SK-N-MC (cell line): ENCODE data around the gene KDM1B.

Experiments used
- DNase-seq: peaks from one replicate; pipeline ENCODE4 v3.0.0-alpha.2; 2011; ENCODE audit warnings: low read depth, low spot score
- H3K27ac ChIP-seq: fragments of 200-600 bp; sonication (generic); 2 replicates; pipeline ENCODE4 v1.5.1; 2016; ENCODE audit warnings: mixed run types
- H3K36me3 ChIP-seq: fragments of 200-600 bp; sonication (generic); 2 replicates; pipeline ENCODE4 v1.6.1; 2017; ENCODE audit warnings: antibody characterized with exemption, low read length, mixed read lengths; ENCODE audit not compliant: insufficient read depth
- H3K4me3 ChIP-seq: fragments of 200-600 bp; sonication (generic); 2 replicates; pipeline ENCODE4 v1.5.1; 2016
- H3K9ac ChIP-seq: fragments of 200-600 bp; sonication (generic); 2 replicates; pipeline ENCODE4 v1.8.0; 2017; ENCODE audit warnings: mixed run types, mixed read lengths; ENCODE audit not compliant: insufficient read length
- H3K9me3 ChIP-seq: fragments of 200-600 bp; sonication (generic); 2 replicates; pipeline ENCODE4 v1.6.1; 2017; ENCODE audit warnings: low read depth, mild to moderate bottlenecking, antibody characterized with exemption, low read length, moderate library complexity, mixed read lengths
- EZH2 ChIP-seq: fragments of 200-600 bp; sonication (generic); IDR thresholded peaks from one replicate; pipeline ENCODE4 v1.6.1; 2017; ENCODE audit warnings: antibody characterized with exemption
- FOXP2 ChIP-seq: optimal IDR thresholded peaks from 2 replicates; pipeline ENCODE3; 2011; ENCODE audit warnings: mild to moderate bottlenecking, moderate library complexity; ENCODE audit not compliant: insufficient read depth; ENCODE audit errors: extremely low read length, control extremely low read depth
- POLR2AphosphoS5 ChIP-seq: IDR thresholded peaks from 2 replicates; pipeline ENCODE4 v1.6.1; 2012; ENCODE audit warnings: mild to moderate bottlenecking, low read depth, low read length, borderline replicate concordance

Gene KDM1B

GRCh38 chr6:18209539-18210197 lies 54.4 kb downstream of the KDM1B start:
- DNase-seq = no peak

GRCh38 chr6:18210707-18211106 lies 55.5 kb downstream of the KDM1B start:
- Histone ChIP-seq H3K9ac (no peak overlapping the region), H3K36me3 (no peaks in the 10 kb centered on the region), H3K27ac (no peak overlapping the region), H3K4me3 (no peak overlapping the region), H3K9me3 (no peaks in the 10 kb centered on the region)
- no peak for DNase-seq
- TF ChIP-seq POLR2AphosphoS5 (no peak), EZH2 (no peak), FOXP2 (no peak)

More at GRCh38 chr6:18209539-18210197, 54.4 kb downstream of the KDM1B start:
- Histone ChIP-seq H3K9me3 (no peaks in the 10 kb centered on the region), H3K4me3 (no peak overlapping the region), H3K27ac (no peak overlapping the region), H3K36me3 (no peaks in the 10 kb centered on the region), H3K9ac (no peak overlapping the region)
- TF ChIP-seq FOXP2 (no peak), EZH2 (no peak), POLR2AphosphoS5 (no peak)

GRCh38 chr6:18211338-18211737 lies 56.1 kb downstream of the KDM1B start:
- TF ChIP-seq EZH2 = no peak
- no peak for TF ChIP-seq FOXP2
- no peak for TF ChIP-seq POLR2AphosphoS5
- H3K27ac ChIP-seq = no peak overlapping the region

GRCh38 chr6:18212231-18212630 lies 57.0 kb downstream of the KDM1B start:
- Histone ChIP-seq H3K4me3 (no peak overlapping the region), H3K9me3 (no peaks in the 10 kb centered on the region), H3K9ac (no peak overlapping the region), H3K36me3 (no peaks in the 10 kb centered on the region), H3K27ac (no peak overlapping the region)
- no peak for TF ChIP-seq POLR2AphosphoS5
- TF ChIP-seq EZH2 = no peak
- TF ChIP-seq FOXP2 = no peak
- DNase-seq = no peak

More at GRCh38 chr6:18211338-18211737, 56.1 kb downstream of the KDM1B start:
- no peak overlapping the region for H3K9ac ChIP-seq
- H3K36me3 ChIP-seq = no peaks in the 10 kb centered on the region
- DNase-seq = no peak
- no peaks in the 10 kb centered on the region for H3K9me3 ChIP-seq
- no peak overlapping the region for H3K4me3 ChIP-seq

DNA sequence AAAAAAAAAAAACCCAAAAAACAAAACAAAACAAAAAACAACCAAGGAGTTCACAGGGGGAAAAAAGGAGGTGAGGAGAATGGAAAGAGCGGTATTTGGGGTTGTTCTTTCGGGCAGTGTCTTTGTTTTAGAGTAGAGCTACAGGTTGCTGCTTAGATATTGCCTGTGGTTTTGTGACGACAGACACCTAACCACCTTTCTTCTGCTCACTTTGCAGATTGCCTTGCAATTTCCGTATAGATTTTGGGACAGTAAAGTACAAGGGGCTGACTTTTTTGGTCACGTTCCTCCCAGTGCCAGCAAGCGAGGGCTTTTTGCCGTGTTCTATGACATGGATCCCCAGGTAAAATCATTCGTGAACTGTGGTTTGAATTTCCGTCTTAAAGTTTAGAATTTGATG lies 58.2 kb downstream of the KDM1B start:
- Histone ChIP-seq H3K9me3 (no peaks in the 10 kb centered on the region), H3K36me3 (no peaks in the 10 kb centered on the region), H3K4me3 (no peak overlapping the region), H3K9ac (no peak overlapping the region), H3K27ac (no peak overlapping the region)
- no peak for DNase-seq
- no peak for TF ChIP-seq POLR2AphosphoS5
- no peak for TF ChIP-seq EZH2
- no peak for TF ChIP-seq FOXP2

- no peak overlapping the region for H3K27ac ChIP-seq
- H3K36me3 ChIP-seq = no peaks in the 10 kb centered on the region
- H3K9me3 ChIP-seq = no peaks in the 10 kb centered on the region
- TF ChIP-seq FOXP2 (no peak), POLR2AphosphoS5 (no peak), EZH2 (no peak)
- no peak overlapping the region for H3K9ac ChIP-seq
- no peak overlapping the region for H3K4me3 ChIP-seq
- no peak for DNase-seq
Observed at GRCh38 chr6:18214003-18214402, 58.8 kb downstream of the KDM1B start.

GRCh38 chr6:18215436-18215835 lies 60.2 kb downstream of the KDM1B start:
- TF ChIP-seq FOXP2 (no peak), POLR2AphosphoS5 (no peak), EZH2 (no peak)
- H3K9me3 ChIP-seq = no peaks in the 10 kb centered on the region
- no peak for DNase-seq
- H3K9ac ChIP-seq = no peak overlapping the region
- H3K36me3 ChIP-seq = no peaks in the 10 kb centered on the region
- H3K27ac ChIP-seq = no peak overlapping the region
- no peak overlapping the region for H3K4me3 ChIP-seq

GRCh38 chr6:18216411-18216810 lies 61.2 kb downstream of the KDM1B start:
- DNase-seq = no peak
- no peak overlapping the region for H3K27ac ChIP-seq
- H3K9me3 ChIP-seq = no peaks in the 10 kb centered on the region
- H3K4me3 ChIP-seq = no peak overlapping the region
- TF ChIP-seq FOXP2 (no peak), POLR2AphosphoS5 (no peak), EZH2 (no peak)
- no peak overlapping the region for H3K9ac ChIP-seq
- peaks cover 4% of the 10 kb centered on the region for H3K36me3 ChIP-seq

- peak; percentile 46; the same call in 1 of the 2 replicates for TF ChIP-seq POLR2AphosphoS5
- no peak for TF ChIP-seq EZH2
- no peak for TF ChIP-seq FOXP2
- H3K36me3 ChIP-seq = peaks cover 19% of the 10 kb centered on the region
Observed at GRCh38 chr6:18218233-18218632, 63.0 kb downstream of the KDM1B start.

More at GRCh38 chr6:18218233-18218632, 63.0 kb downstream of the KDM1B start:
- DNase-seq = no peak
- Histone ChIP-seq H3K9ac (no peak overlapping the region), H3K4me3 (no peak overlapping the region), H3K9me3 (no peaks in the 10 kb centered on the region), H3K27ac (no peak overlapping the region)
